NCI-H187 treated with DMSO at 0.1 percent for 48 hours (cell line): ENCODE measurements around the gene URB1.

Source experiments
- DNase-seq: peaks from one replicate; lab custom pipeline; 2025; lab: John Stamatoyannopoulos, UW

Gene URB1

DNA sequence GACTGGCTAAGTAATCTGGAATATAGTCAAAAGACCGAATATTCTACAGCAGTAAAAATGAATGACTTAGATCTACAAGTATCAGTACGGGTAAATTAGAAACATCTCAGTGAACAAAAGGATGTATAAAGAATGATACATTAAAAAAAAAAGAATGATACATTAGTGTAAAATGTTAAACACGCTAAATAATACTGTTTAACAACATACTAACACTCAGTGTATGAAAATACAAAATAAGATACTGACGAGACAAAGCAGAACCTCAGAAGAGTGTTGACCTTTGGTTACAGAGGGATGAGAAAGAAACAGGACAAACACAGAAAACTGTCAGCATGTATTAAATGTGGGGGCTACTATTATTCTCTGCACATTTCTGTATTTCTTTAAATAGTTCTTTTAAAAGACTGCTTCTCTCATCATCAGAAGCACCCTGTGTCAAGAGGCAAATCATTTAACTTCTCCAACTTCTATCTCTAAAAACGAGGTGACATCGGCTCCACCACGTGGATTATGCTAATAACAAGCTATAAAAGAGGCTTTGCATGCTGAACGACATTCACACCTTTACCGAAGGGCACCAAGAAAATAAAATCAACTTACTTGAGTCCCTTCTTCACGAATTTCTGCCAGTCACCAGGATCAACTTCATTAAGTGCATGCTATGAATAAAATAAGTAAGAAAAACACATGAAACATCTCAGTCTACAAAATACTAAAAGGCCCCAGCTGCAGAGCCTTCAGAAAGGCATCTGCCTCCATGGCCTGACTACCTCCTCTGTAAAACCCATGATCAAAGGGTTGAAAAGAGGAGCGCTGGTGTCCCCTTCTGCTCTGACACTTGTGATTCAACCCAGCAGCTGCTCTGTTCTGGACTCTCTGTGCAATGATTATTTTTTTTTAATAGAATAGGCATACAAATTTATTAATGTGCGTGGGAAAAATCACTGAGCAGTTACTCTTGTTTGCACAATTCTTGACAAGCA is 51.7 kb downstream of the URB1 start:
- no peak for DNase-seq

DNA sequence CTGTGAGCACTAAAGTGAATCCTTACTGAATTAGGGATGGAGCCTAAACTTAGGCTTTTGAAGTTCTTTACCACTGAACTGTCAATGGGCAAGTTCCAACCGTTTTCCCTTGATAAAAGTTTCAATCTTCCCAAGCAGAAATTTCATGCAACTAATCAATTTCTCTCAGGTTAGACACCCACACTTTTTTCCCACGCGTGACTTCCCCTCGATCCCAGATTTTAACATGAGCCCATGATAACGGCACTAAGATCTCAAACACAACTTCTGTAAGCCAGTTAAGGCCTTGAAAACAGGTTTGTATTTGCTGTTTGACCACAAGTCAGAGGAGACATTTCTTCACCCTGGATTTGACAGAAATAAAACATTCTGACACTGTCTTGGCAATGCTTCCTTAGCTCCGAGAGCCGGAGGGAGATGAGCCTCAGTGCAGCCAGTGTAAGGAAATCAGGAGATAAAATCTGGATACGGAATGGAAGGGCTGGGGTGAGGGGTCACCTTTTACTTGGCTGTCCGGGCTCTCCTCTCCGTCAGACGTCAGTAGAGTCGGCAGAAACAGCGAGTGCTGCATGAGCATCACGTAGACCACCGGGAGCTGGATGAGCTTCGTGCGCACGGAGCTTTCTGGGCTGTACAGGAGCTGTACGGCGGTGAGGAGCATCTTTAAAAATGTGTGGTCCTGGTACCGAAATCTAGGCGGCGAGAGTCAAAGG is 54.4 kb downstream of the URB1 start:
- DNase-seq: no peak

GRCh38 chr21:32337206-32337605 is 55.6 kb downstream of the URB1 start:
- no peak for DNase-seq

DNA sequence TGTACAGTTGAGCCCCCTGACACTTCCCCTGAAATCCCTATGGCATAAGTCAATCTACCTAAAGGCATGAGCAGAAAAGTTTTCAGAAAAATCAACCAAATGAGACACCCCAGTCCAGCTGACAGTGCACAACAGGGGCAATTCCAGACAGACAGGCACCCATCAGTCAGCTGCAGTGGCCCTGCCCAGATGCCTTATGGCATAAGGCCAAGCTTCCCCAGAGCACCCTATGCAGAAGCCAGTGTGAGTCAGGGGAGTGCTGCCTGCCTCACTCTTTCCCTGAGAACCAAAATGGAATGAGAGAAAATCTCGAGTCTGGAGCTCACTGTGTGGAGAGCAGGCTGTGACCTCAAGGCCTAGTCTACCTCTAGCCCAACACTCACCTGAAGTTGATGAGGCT is 56.1 kb downstream of the URB1 start:
- DNase-seq: no peak

GRCh38 chr21:32335601-32336575 is 56.9 kb downstream of the URB1 start:
- DNase-seq: no peak

DNA sequence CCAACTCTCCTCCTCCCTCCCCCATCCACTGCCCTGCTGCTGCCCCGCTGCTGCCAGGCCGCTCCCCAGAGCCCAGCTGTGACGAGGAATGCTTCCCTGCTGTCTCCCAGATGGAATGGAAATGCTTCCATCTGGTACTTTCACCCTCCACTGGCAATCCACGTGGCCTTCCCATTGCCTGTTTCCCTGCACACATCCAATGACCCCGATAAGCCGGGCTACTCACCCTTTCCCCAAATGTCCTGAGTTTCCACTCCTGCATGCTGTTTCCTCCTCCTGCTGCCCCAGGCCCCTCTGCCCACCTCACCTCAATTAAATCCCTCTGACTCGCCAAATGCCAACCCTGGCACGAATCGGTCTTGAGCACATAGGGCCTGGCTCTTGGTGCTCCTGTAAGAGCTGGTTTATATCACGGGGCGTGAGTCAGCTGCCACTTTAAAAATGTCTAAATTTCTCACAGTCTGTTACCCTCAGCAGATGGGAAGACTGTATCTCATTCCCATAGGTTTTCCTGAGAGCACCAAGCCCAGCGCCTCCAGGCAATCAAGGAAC is 57.8 kb downstream of the URB1 start:
- DNase-seq: no peak

DNA sequence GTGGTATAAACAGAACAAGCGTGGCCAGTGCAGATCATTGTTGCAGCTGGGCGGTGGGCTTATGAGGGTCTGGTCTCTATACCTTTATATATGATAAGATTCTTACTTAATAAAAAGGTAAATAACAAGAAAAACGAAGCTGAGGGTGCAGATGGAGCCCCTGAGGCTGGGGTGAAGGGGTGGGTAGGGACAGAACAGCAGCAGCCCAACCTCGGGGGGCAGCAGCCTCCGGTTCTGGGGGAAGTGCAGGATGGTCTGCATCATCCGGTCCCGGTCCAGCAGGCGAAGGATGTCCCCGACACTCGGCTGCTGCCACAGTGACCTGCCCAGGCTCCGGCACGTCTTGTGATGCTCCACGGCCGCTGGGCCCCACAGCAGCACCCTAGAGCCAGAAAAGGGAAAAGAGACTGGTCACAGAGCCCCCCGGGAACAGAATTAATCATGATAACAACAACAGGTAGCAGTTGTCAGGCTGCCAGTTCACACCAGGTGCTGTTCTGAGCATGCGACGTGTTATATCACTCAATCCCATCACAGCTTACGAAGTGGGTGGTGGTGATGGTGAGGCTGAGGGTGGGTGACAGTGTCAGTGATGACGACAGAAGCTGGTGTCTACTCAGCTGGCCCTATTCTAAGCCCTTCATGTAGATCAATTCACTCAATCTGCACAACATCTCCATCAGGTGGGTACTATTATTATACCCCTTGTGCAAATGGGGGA is 58.7 kb downstream of the URB1 start:
- DNase-seq: no peak

- no peak for DNase-seq
These were observed 60.3 kb downstream of the URB1 start for GRCh38 chr21:32332463-32332951.

DNA sequence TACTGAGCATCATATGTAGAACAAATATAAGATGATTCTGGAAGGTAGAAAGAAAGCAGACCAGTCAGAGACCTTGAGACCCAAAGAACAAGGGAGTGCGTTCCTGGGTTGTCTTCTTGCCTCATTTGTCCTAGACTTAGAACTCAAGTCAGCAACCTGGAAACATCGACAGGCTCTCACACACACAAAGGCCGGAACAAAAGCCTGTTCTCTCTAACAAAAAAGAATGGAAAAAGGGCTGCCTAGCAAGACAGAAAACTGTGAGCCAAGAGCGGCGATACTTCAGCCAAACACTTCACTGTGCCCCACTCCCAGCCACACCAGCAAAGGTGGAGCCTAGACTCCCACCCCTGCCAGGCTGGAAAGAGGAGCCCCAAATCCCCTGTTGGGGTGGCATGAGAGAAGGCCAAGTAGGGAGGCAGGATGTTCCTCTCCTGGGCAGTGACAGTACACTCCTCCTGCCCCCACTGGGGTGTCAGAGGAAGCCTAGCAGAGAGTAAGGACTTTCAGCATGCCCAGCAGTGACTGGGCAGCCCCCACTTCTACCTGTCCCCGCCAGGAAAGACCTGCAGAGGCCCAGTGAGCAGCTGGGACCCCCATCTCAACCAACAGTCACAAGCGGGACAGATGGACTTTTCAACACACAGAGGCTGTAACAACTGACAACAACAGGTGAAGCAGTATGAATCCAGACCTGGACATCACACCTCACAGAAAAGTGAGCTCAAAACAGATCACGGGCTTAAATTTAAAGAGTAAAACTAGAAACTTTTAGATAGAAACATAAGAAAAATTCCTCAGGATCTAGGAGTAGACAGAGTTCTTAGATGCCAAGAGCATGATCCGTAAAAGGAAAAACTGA is 61.1 kb downstream of the URB1 start:
- DNase-seq: no peak

GRCh38 chr21:32330784-32331311 is 62.0 kb downstream of the URB1 start:
- no peak for DNase-seq

DNA sequence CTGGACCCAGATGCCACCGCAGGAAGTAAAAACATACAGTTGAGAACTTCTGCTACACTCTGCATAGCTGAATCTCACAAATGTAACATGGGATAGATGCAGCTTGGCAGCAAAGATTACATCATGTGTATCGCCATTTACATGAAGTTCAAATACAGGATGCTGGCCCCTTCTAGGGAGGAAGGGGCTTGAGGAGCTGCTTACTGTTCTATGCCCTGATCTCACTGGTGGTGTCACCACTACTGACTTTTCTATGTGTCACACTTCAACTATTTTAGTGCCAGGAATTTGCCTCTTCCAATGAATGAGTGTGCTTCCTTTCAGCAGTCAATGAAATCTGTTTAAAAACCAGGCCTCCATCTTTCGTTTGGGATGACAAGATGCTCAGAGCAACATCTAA is 63.0 kb downstream of the URB1 start:
- DNase-seq: no peak

GRCh38 chr21:32329331-32329730 is 63.5 kb downstream of the URB1 start:
- no peak for DNase-seq

- no peak for DNase-seq
These were observed 64.2 kb downstream of the URB1 start for GRCh38 chr21:32328595-32328994.

DNA sequence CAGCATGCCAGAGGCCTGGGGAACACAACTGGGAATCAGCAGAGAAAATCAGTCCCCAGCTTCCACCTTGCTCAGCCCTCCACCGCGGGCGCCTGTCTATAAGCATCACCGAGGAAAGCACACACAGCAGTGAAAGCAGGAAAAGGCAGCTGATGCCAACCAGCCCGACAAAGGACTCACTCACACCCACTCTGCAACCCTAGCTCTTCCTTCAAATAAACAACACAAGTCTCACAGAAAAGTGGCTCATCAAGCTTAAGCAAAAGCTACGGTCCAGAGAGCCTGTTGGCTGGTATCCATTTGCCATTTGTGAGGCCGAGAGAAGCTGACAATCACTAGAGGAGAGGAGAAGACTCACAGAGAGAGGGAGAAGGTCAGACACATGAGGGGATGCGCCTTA is 67.1 kb downstream of the URB1 start:
- no peak for DNase-seq

- DNase-seq: no peak
These were observed 70.1 kb downstream of the URB1 start for GRCh38 chr21:32322676-32323075.

- DNase-seq: no peak
These were observed 70.7 kb downstream of the URB1 start for GRCh38 chr21:32322103-32322502.

- DNase-seq: no peak
These were observed 71.3 kb downstream of the URB1 start for GRCh38 chr21:32321480-32321879.

GRCh38 chr21:32320726-32321125 is 72.1 kb downstream of the URB1 start:
- DNase-seq: no peak

- DNase-seq: no peak
These were observed 72.8 kb downstream of the URB1 start for GRCh38 chr21:32320059-32320458.

GRCh38 chr21:32319012-32319411 is 73.8 kb downstream of the URB1 start:
- no peak for DNase-seq
